Activated naive CD4-positive, alpha-beta T cell treated with anti-CD3 and anti-CD28 coated beads, Interleukin-2, amount 10 ng/mL, durations not matched to agents 7 days and 5 days (primary cell): ENCODE data around the gene MAP1S.

ENCODE experiments used
- CTCF ChIA-PET: fragments of 350-600 bp; sonication (Branson Sonifier 250); formaldehyde crosslinking; loops from one replicate; lab custom pipeline; 2021; ENCODE audit warnings: antibody characterized with exemption; lab: Charles Lee
- DNase-seq: peaks from one replicate; pipeline ENCODE4 v3.0.0-alpha.2; 2020
- H3K27ac Mint-ChIP-seq: one replicate; pipeline ENCODE4 v1.8.0; 2021; ENCODE audit warnings: mild to moderate bottlenecking, moderate library complexity, mixed read lengths
- H3K27me3 Mint-ChIP-seq: one replicate; pipeline ENCODE4 v1.8.0; 2021; ENCODE audit warnings: mild to moderate bottlenecking, mixed read lengths
- H3K36me3 Mint-ChIP-seq: one replicate; pipeline ENCODE4 v1.8.0; 2021; ENCODE audit warnings: mixed read lengths
- H3K4me1 Mint-ChIP-seq: one replicate; pipeline ENCODE4 v1.8.0; 2021; ENCODE audit warnings: mixed read lengths
- H3K4me3 Mint-ChIP-seq: one replicate; pipeline ENCODE4 v1.8.0; 2021; ENCODE audit warnings: mild to moderate bottlenecking, moderate library complexity, mixed read lengths
- H3K9me3 Mint-ChIP-seq: one replicate; pipeline ENCODE4 v1.8.0; 2021; ENCODE audit warnings: mixed read lengths

The MAP1S gene

DNA sequence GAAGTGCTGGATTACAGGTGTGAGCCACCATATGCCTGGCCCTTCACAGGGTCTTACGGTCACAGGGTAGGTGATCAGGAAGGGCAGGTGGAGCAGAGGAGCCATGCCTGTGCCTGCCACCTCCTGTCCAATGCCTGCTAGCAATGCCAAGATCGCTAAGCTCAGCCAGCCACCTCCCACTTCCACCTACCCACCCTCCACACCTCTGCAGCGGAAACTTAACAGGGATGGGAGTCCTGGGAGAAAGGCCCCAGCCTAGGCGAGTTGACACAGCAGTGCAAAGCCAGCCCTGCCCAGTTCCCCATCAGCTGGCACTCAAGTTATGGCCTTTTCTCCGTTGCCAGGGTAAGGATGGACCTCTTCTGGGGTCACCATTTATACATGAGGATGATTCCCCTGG is 16.1 kb downstream of the MAP1S start:
- DNase-seq: no peak
- H3K27ac Mint-ChIP-seq: no peak overlapping the region
- CTCF ChIA-PET: no interaction called here

DNA sequence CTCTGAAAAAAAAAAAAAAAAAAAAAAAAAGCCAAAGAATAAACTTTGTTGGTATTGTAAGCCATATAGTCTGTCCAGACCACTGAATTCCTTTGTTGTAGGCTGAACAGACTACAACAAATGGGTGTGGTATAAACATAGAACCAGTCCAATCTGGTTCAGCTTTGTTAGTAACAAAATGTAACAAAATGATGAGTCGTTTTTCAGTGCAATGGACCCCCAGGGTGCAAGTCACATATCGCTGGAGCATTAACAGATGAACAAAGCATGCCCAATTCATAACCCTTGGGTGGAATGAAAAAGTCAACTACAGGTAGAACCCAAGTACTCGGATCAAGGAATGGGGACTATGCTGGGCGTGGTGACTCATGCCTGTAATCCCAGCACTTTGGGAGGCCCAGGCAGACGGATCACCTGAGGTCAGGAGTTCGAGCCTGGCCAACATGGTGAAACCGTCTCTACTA is 18.4 kb downstream of the MAP1S start:
- no peak for DNase-seq
- Mint-ChIP-seq H3K4me1 (peaks cover 7% of the 10 kb centered on the region), H3K9me3 (no peaks in the 10 kb centered on the region), H3K27ac (no peak overlapping the region), H3K36me3 (peaks cover 28% of the 10 kb centered on the region), H3K4me3 (no peak overlapping the region), H3K27me3 (no peaks in the 10 kb centered on the region)
- CTCF ChIA-PET: no interaction called here

More for the DNA sequence above, 16.1 kb downstream of the MAP1S start:
- H3K9me3 Mint-ChIP-seq: no peaks in the 10 kb centered on the region
- no peak overlapping the region for H3K4me3 Mint-ChIP-seq
- peaks cover 41% of the 10 kb centered on the region for H3K36me3 Mint-ChIP-seq
- peaks cover 11% of the 10 kb centered on the region for H3K4me1 Mint-ChIP-seq
- H3K27me3 Mint-ChIP-seq: no peaks in the 10 kb centered on the region

DNA sequence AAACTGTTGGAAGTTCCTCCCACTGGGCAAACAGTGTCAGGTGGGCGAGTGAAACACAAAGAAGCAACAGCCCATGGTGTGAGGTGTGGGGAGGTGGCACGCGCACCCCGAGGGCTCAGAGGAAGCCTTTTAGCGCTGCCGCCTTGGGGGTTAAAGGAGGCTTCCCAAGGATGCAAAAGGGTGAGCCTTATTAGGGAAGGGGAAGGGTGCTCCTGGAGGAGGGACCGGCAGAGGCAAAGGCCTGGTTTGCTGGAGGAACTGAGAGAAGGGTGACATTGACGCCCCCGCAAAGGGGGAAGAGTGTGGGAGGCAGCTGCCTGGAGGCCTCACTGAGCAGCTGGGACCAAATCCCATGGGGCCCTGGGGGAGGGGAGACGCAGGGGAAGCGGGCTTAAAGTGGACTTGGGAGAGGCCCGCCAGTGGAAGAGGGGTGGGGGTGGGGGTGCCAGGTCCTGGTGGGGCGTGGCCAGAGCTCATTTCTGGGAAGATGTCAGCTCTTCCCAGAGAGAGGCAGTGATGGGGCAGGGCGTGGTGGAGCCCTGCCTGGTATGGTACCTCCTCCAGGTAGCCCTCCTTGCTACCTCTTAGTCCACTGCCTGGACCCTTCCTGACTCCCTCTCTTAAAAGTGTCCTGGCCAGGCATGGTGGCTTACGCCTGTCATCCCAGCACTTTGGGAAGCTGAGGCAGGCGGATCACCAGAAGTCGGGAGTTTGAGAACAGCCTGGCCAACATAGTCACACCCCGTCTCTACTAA is 20.0 kb downstream of the MAP1S start:
- Mint-ChIP-seq H3K36me3 (peaks cover 18% of the 10 kb centered on the region), H3K9me3 (no peaks in the 10 kb centered on the region), H3K4me3 (no peak overlapping the region), H3K27me3 (no peaks in the 10 kb centered on the region), H3K4me1 (peaks cover 9% of the 10 kb centered on the region), H3K27ac (peak overlapping the region; percentile 65)
- CTCF ChIA-PET: no interaction called here
- DNase-seq: no peak

- H3K9me3 Mint-ChIP-seq: no peaks in the 10 kb centered on the region
- CTCF ChIA-PET: interaction anchor here (0.7 kb wide), 1 partner anchor 118 kb away, joined by 5 read pairs; no protein-coding TSS in a partner anchor
Measured at GRCh38 chr19:17741456-17741855, 22.2 kb downstream of the MAP1S start.

DNA sequence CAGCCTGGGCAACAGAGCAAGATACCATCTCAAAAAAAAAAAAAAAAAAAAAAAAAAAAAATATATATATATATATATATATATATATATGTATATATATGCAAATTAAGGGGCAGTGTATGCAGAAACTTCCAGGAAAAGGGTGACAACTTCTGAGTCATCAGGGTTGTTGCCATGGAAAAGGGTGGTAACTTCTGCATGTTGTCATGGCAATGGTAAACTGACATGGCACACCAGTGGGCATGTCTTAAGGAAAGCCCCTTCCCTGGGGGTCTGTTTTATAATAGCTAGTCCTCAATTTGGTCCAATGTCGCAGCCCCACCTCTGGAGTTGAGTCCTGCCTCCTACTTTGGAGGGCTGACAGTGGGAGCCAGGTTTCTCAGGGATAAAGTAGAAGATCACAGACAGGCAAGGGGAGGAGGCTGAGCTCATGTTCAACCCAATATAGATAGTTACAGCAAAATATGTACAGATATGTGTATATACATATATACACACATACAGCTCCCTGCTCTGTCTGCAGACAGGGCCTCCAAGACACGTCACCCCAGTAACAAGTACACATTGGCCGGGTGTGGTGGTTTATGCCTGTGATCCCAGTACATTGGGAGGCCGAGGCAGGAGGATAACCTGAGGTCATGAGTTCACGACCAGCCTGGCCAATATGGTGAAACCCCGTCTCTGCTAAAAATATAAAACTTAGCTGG is 24.7 kb downstream of the MAP1S start:
- Mint-ChIP-seq H3K9me3 (no peaks in the 10 kb centered on the region), H3K4me3 (no peak overlapping the region), H3K36me3 (peaks cover 10% of the 10 kb centered on the region), H3K27me3 (no peaks in the 10 kb centered on the region), H3K4me1 (peaks cover 34% of the 10 kb centered on the region), H3K27ac (no peak overlapping the region)
- no peak for DNase-seq
- CTCF ChIA-PET: no interaction called here

More at GRCh38 chr19:17741456-17741855, 22.2 kb downstream of the MAP1S start:
- peaks cover 17% of the 10 kb centered on the region for H3K4me1 Mint-ChIP-seq
- no peaks in the 10 kb centered on the region for H3K27me3 Mint-ChIP-seq
- peaks cover 10% of the 10 kb centered on the region for H3K36me3 Mint-ChIP-seq
- no peak overlapping the region for H3K27ac Mint-ChIP-seq
- DNase-seq: no peak
- H3K4me3 Mint-ChIP-seq: no peak overlapping the region

GRCh38 chr19:17747205-17748098 is 28.2 kb downstream of the MAP1S start:
- CTCF ChIA-PET: interaction anchor here (1.0 to 1.6 kb wide), 3 partner anchors 20 to 166 kb away, joined by 3 to 4 read pairs (median 3); no protein-coding TSS in a partner anchor
- Mint-ChIP-seq H3K9me3 (no peaks in the 10 kb centered on the region), H3K4me1 (peaks cover 52% of the 10 kb centered on the region), H3K36me3 (peaks cover 11% of the 10 kb centered on the region), H3K27ac (peak overlapping the region; percentile 82), H3K27me3 (no peaks in the 10 kb centered on the region), H3K4me3 (peak overlapping the region; percentile 98)
- peak; percentile 96 for DNase-seq

DNA sequence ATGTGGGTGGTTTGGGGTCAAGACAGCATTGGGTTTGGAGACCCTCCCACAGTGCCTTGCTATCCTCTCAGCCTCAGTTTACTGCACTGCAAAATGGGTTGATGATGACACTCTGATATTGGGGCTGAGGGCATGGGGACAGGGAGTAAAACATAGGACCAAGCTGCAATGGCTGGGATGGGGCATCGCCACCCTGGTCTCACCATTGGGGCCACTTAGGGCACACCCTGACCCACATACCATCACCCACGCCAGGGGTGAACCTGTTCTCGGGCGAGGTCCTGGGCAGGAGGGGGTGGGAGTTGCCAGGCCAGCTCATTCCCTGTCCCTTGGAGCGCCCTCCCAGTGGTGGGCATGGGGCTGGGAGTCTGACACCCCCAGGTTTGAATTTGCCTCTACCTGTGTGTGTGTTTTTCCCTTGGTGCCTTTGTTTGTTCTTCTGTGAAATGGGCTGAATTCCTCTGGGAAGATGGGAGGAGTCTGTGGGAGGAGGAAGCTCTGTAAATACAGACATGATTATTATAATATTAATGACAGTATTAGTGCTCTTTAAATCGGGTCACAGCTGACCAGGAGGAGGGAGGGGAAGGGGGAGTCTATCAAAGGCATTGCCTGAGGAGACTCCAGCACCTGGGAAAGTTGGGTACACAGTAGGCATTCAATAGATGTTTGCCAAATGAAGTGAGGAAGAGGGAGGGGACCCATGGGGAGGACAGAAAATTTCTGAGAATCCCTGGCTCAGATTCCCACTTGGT is 29.8 kb downstream of the MAP1S start:
- peak overlapping the region; percentile 98 for H3K4me3 Mint-ChIP-seq
- no peak for DNase-seq
- CTCF ChIA-PET: no interaction called here
- no peaks in the 10 kb centered on the region for H3K9me3 Mint-ChIP-seq
- peaks cover 60% of the 10 kb centered on the region for H3K4me1 Mint-ChIP-seq
- no peaks in the 10 kb centered on the region for H3K27me3 Mint-ChIP-seq
- peak overlapping the region; percentile 21 for H3K27ac Mint-ChIP-seq
- peaks cover 18% of the 10 kb centered on the region for H3K36me3 Mint-ChIP-seq

GRCh38 chr19:17749912-17750317 is 30.6 kb downstream of the MAP1S start:
- H3K4me3 Mint-ChIP-seq: peak overlapping the region; percentile 98
- peaks cover 65% of the 10 kb centered on the region for H3K4me1 Mint-ChIP-seq
- peak overlapping the region; percentile 69 for H3K27ac Mint-ChIP-seq
- peak; percentile 45 for DNase-seq
- no peaks in the 10 kb centered on the region for H3K27me3 Mint-ChIP-seq
- H3K36me3 Mint-ChIP-seq: peaks cover 24% of the 10 kb centered on the region
- no peaks in the 10 kb centered on the region for H3K9me3 Mint-ChIP-seq
- CTCF ChIA-PET: interaction anchor here (1.3 kb wide), 1 partner anchor 183 kb away, joined by 3 read pairs; the partner anchor contains the start of gene CCDC124

GRCh38 chr19:17751103-17751911 is 32.0 kb downstream of the MAP1S start, which contains the start of gene FCHO1:
Gene FCHO1, plus strand, starts transcription at chr19:17751477. Its CDS starts 3,688 bp downstream, at chr19:17755165.
- Mint-ChIP-seq H3K27me3 (no peaks in the 10 kb centered on the region), H3K27ac (peak within 1 kb of the TSS; percentile 94), H3K4me1 (peaks cover 71% of the 10 kb centered on the region), H3K36me3 (peaks cover 35% of the 10 kb centered on the region), H3K4me3 (peak within 1 kb of the TSS; percentile 98), H3K9me3 (no peaks in the 10 kb centered on the region)
- CTCF ChIA-PET: interaction anchor here (0.8 to 1.3 kb wide), 4 partner anchors 11 to 182 kb away, joined by 3 to 4 read pairs (median 3); partner anchors contain the start of gene CCDC124
- DNase-seq: peak; percentile 94

GRCh38 chr19:17751912-17752273 is 32.6 kb downstream of the MAP1S start:
- Mint-ChIP-seq H3K4me3 (peak overlapping the region; percentile 98), H3K36me3 (peaks cover 39% of the 10 kb centered on the region), H3K27ac (peak overlapping the region; percentile 94), H3K27me3 (no peaks in the 10 kb centered on the region), H3K9me3 (no peaks in the 10 kb centered on the region), H3K4me1 (peaks cover 69% of the 10 kb centered on the region)
- DNase-seq: no peak
- CTCF ChIA-PET: interaction anchor here (0.9 to 1.2 kb wide), 2 partner anchors 10 to 31 kb away, joined by 3 to 4 read pairs; no protein-coding TSS in a partner anchor

GRCh38 chr19:17752865-17753639 is 33.8 kb downstream of the MAP1S start:
- H3K27me3 Mint-ChIP-seq: no peaks in the 10 kb centered on the region
- no peak overlapping the region for H3K27ac Mint-ChIP-seq
- no peaks in the 10 kb centered on the region for H3K9me3 Mint-ChIP-seq
- no peak for DNase-seq
- no peak overlapping the region for H3K4me3 Mint-ChIP-seq
- H3K36me3 Mint-ChIP-seq: peaks cover 46% of the 10 kb centered on the region
- peaks cover 63% of the 10 kb centered on the region for H3K4me1 Mint-ChIP-seq
- CTCF ChIA-PET: interaction anchor here (1.6 kb wide), 1 partner anchor 13 kb away, joined by 4 read pairs; no protein-coding TSS in a partner anchor

DNA sequence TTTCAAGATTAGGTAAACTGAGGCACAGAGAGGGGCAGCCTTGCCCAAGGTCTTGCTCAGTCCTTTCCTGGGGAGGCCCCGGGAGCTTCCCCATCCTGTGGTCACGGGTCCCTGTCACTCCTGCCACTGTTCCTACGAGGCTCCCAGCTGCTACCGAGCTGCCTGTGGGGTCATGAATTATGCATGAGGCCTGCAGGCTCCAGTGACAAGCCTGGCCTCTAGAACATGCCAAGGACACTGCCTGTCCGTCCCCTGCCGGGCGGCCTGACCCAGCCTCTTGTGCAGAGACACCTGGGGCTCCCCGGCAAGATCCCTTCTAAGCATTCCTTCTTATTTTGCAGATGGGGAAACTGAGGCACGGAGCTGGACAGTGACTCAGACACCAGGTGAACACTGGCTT is 34.7 kb downstream of the MAP1S start:
- H3K4me3 Mint-ChIP-seq: no peak overlapping the region
- no peak for DNase-seq
- no peaks in the 10 kb centered on the region for H3K27me3 Mint-ChIP-seq
- H3K27ac Mint-ChIP-seq: no peak overlapping the region
- peaks cover 51% of the 10 kb centered on the region for H3K36me3 Mint-ChIP-seq
- CTCF ChIA-PET: interaction anchor here (1.1 to 1.6 kb wide), 2 partner anchors 12 to 20 kb away, joined by 3 to 4 read pairs; no protein-coding TSS in a partner anchor
- H3K9me3 Mint-ChIP-seq: no peaks in the 10 kb centered on the region
- peaks cover 57% of the 10 kb centered on the region for H3K4me1 Mint-ChIP-seq
